ENCODE results near the gene HERC2. TPM values are rescaled to one million over a fixed set of nuclear protein-coding genes. Genes with fewer than 3 reads are reported as not detected.

Gene HERC2
- total RNA-seq, 2 experiments from 2014 or later: 36.0 to 36.5 TPM

- POLR2A ChIA-PET: no interaction called here
- CTCF ChIA-PET: no interaction called here
- intact Hi-C loops (cut with DNase I, micrococcal nuclease): no loop called here
- H3K4me3 Mint-ChIP-seq: no peak overlapping the region
- no peaks in the 10 kb centered on the region for H3K4me1 Mint-ChIP-seq (ENCODE audit: low read depth)
- Histone ChIP-seq H3K36me3 (ENCODE audit: insufficient read depth, low read length) (peaks cover 72% of the 10 kb centered on the region), H3K4me1 (ENCODE audit: insufficient read depth, low read length) (no peaks in the 10 kb centered on the region), H3K27ac (ENCODE audit: low read depth in 1 of 2, low read length in 2 of 2) (no peak overlapping the region), H3K27me3 (ENCODE audit: control insufficient read depth in 1 of 2, insufficient read depth in 2 of 2, low read length in 2 of 2) (no peaks in the 10 kb centered on the region), H3K9me3 (ENCODE audit: control insufficient read depth in 1 of 2, insufficient read depth in 1 of 2, low read length in 2 of 2) (no peaks in the 10 kb centered on the region), H3K4me3 (ENCODE audit: low read length) (no peak overlapping the region)
- DNase-seq: no peak
- no peaks in the 10 kb centered on the region for H3K27me3 Mint-ChIP-seq
- TF ChIP-seq CTCF (IDR thresholded peaks at IDR 0.05): no peak
- peaks cover 65% of the 10 kb centered on the region for H3K36me3 Mint-ChIP-seq (ENCODE audit: low read depth)
- no peaks in the 10 kb centered on the region for H3K9me3 Mint-ChIP-seq
- no peak overlapping the region for H3K27ac Mint-ChIP-seq
- ATAC-seq (ENCODE audit: poor library complexity): no peak
These were observed 207.0 kb downstream of the HERC2 start for GRCh38 chr15:28114721-28115622.

GRCh38 chr15:28114114-28114455, 207.9 kb downstream of the HERC2 start:
- H3K9me3 ChIP-seq (ENCODE audit: control insufficient read depth in 1 of 2, insufficient read depth in 1 of 2, low read length in 2 of 2): no peaks in the 10 kb centered on the region
- DNase-seq (no peak), ATAC-seq (ENCODE audit: poor library complexity) (no peak)
- H3K27ac ChIP-seq (ENCODE audit: low read depth in 1 of 2, low read length in 2 of 2): no peak overlapping the region
- Mint-ChIP-seq H3K9me3 (no peaks in the 10 kb centered on the region), H3K27me3 (no peaks in the 10 kb centered on the region), H3K27ac (no peak overlapping the region), H3K4me1 (ENCODE audit: low read depth) (no peaks in the 10 kb centered on the region), H3K36me3 (ENCODE audit: low read depth) (peaks cover 63% of the 10 kb centered on the region), H3K4me3 (no peak overlapping the region)
- intact Hi-C loops (cut with DNase I, micrococcal nuclease): no loop called here
- CTCF ChIA-PET: no interaction called here
- no peaks in the 10 kb centered on the region for H3K27me3 ChIP-seq (ENCODE audit: control insufficient read depth in 1 of 2, insufficient read depth in 2 of 2, low read length in 2 of 2)
- H3K4me1 ChIP-seq (ENCODE audit: insufficient read depth, low read length): no peaks in the 10 kb centered on the region
- TF ChIP-seq CTCF (IDR thresholded peaks at IDR 0.05): no peak
- POLR2A ChIA-PET: no interaction called here
- H3K4me3 ChIP-seq (ENCODE audit: low read length): no peak overlapping the region
- H3K36me3 ChIP-seq (ENCODE audit: insufficient read depth, low read length): peaks cover 65% of the 10 kb centered on the region

- Mint-ChIP-seq H3K27me3 (no peaks in the 10 kb centered on the region), H3K4me3 (no peak overlapping the region), H3K27ac (no peak overlapping the region), H3K36me3 (ENCODE audit: low read depth) (peaks cover 63% of the 10 kb centered on the region), H3K4me1 (ENCODE audit: low read depth) (no peaks in the 10 kb centered on the region), H3K9me3 (no peaks in the 10 kb centered on the region)
- Histone ChIP-seq H3K9me3 (ENCODE audit: control insufficient read depth in 1 of 2, insufficient read depth in 1 of 2, low read length in 2 of 2) (no peaks in the 10 kb centered on the region), H3K27ac (ENCODE audit: low read depth in 1 of 2, low read length in 2 of 2) (no peak overlapping the region), H3K4me1 (ENCODE audit: insufficient read depth, low read length) (no peaks in the 10 kb centered on the region), H3K36me3 (ENCODE audit: insufficient read depth, low read length) (peaks cover 63% of the 10 kb centered on the region), H3K4me3 (ENCODE audit: low read length) (no peak overlapping the region), H3K27me3 (ENCODE audit: control insufficient read depth in 1 of 2, insufficient read depth in 2 of 2, low read length in 2 of 2) (no peaks in the 10 kb centered on the region)
- DNase-seq: no peak
- TF ChIP-seq CTCF (IDR thresholded peaks at IDR 0.05): no peak
- ChIA-PET CTCF (no interaction called here), POLR2A (no interaction called here)
- intact Hi-C loops (cut with DNase I, micrococcal nuclease): no loop called here
- no peak for ATAC-seq (ENCODE audit: poor library complexity)
These were observed 208.4 kb downstream of the HERC2 start for GRCh38 chr15:28113394-28114113.

Data from CD4-positive, alpha-beta T cell (primary cell).